Measurements from ENCODE around the gene RCOR1.

- TF ChIP-seq POLR2A (IDR thresholded peaks at IDR 0.05) (no peak), POLR2AphosphoS5 (IDR thresholded peaks at IDR 0.05) (no peak), EP300 (IDR thresholded peaks at IDR 0.05) (no peak)
- TF ChIP-seq, protein P1, sequence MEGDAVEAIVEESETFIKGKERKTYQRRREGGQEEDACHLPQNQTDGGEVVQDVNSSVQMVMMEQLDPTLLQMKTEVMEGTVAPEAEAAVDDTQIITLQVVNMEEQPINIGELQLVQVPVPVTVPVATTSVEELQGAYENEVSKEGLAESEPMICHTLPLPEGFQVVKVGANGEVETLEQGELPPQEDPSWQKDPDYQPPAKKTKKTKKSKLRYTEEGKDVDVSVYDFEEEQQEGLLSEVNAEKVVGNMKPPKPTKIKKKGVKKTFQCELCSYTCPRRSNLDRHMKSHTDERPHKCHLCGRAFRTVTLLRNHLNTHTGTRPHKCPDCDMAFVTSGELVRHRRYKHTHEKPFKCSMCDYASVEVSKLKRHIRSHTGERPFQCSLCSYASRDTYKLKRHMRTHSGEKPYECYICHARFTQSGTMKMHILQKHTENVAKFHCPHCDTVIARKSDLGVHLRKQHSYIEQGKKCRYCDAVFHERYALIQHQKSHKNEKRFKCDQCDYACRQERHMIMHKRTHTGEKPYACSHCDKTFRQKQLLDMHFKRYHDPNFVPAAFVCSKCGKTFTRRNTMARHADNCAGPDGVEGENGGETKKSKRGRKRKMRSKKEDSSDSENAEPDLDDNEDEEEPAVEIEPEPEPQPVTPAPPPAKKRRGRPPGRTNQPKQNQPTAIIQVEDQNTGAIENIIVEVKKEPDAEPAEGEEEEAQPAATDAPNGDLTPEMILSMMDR (IDR thresholded peaks at IDR 0.05): no peak
Measured at GRCh38 chr14:102575160-102575845, 17.1 kb upstream of the RCOR1 start.
